Keratinocyte (primary cell): Measurements from ENCODE around the gene ZNF423.

Source experiments
- CTCF ChIP-seq, 3 experiments: IDR thresholded peaks in 1 of 3; conservative IDR thresholded peaks in 1 of 3; optimal IDR thresholded peaks in 1 of 3; 2 replicates in 2 of 3; 3 replicates in 1 of 3; pipeline versions ENCODE3 to v1.5.1; 2011; ENCODE audit warnings: low read length in 3 of 3, mild to moderate bottlenecking in 3 of 3, moderate library complexity in 2 of 3, control low read depth in 1 of 3, inconsistent platforms in 1 of 3; ENCODE audit not compliant: insufficient read depth in 2 of 3; ENCODE audit errors: extremely low read depth in 1 of 3
- EZH2 ChIP-seq: IDR thresholded peaks from one replicate; pipeline ENCODE4 v1.6.1; 2012; ENCODE audit warnings: inconsistent platforms, mild to moderate bottlenecking, low read length, moderate library complexity

GRCh38 chr16:49484451-49484849, 371.5 kb downstream of the ZNF423 start:
- TF ChIP-seq CTCF (optimal IDR thresholded peaks at IDR 0.05 in 1 of 3, IDR thresholded peaks at IDR 0.05 in 1 of 3, conservative IDR thresholded peaks at IDR 0.05 in 1 of 3; ENCODE audit: extremely low read depth in 1 of 3, insufficient read depth in 2 of 3, low read length in 3 of 3) (no peak), EZH2 (no peak)
